HEK293 (cell line): ENCODE results near the gene KAT7.
A peak's percentile ranks its signal among the peaks of the same experiment; 100 is the strongest.

Experiments used
- EGR2 ChIP-seq: fragments of 450-650 bp; formaldehyde crosslinking; IDR thresholded peaks from 2 replicates; pipeline ENCODE4 v1.5.1; 2016; ENCODE audit warnings: low read depth, missing biosample characterization, missing genetic modification characterization
- GLIS1 ChIP-seq: fragments of 450-650 bp; formaldehyde crosslinking; IDR thresholded peaks from 2 replicates; pipeline ENCODE4 v1.5.1; 2016; ENCODE audit warnings: missing biosample characterization, missing genetic modification characterization
- OVOL3 ChIP-seq: fragments of 450-650 bp; formaldehyde crosslinking; IDR thresholded peaks from 2 replicates; pipeline ENCODE4 v1.5.1; 2016; ENCODE audit warnings: missing biosample characterization, missing genetic modification characterization
- PRDM10 ChIP-seq: fragments of 450-650 bp; formaldehyde crosslinking; IDR thresholded peaks from 2 replicates; pipeline ENCODE4 v1.5.1; 2016; ENCODE audit warnings: missing biosample characterization, missing genetic modification characterization
- SP3 ChIP-seq: fragments of 450-650 bp; formaldehyde crosslinking; IDR thresholded peaks from 2 replicates; pipeline ENCODE4 v1.5.1; 2016; ENCODE audit warnings: missing biosample characterization, missing genetic modification characterization
- YY1 ChIP-seq: fragments of 450-650 bp; formaldehyde crosslinking; IDR thresholded peaks from 2 replicates; pipeline ENCODE4 v1.5.1; 2018; ENCODE audit warnings: missing biosample characterization, missing genetic modification characterization
- YY2 ChIP-seq: fragments of 450-650 bp; formaldehyde crosslinking; IDR thresholded peaks from 2 replicates; pipeline ENCODE4 v1.5.1; 2016; ENCODE audit warnings: missing biosample characterization, missing genetic modification characterization
- ZBTB48 ChIP-seq: fragments of 450-650 bp; formaldehyde crosslinking; IDR thresholded peaks from 2 replicates; pipeline ENCODE4 v1.5.1; 2016; ENCODE audit warnings: missing biosample characterization, missing genetic modification characterization
- ZEB2 ChIP-seq: fragments of 450-650 bp; formaldehyde crosslinking; IDR thresholded peaks from 2 replicates; pipeline ENCODE4 v1.5.1; 2016; ENCODE audit warnings: missing biosample characterization, missing genetic modification characterization
- ZFHX2 ChIP-seq: fragments of 450-650 bp; formaldehyde crosslinking; conservative IDR thresholded peaks from 2 replicates; pipeline ENCODE4 v1.5.1; 2016; ENCODE audit warnings: missing biosample characterization, missing genetic modification characterization
- ZFP69B ChIP-seq: fragments of 450-650 bp; formaldehyde crosslinking; IDR thresholded peaks from 2 replicates; pipeline ENCODE4 v1.5.1; 2016; ENCODE audit warnings: missing biosample characterization, missing genetic modification characterization
- ZNF10 ChIP-seq: fragments of 450-650 bp; formaldehyde crosslinking; IDR thresholded peaks from 2 replicates; pipeline ENCODE4 v1.5.1; 2017; ENCODE audit warnings: missing biosample characterization, missing genetic modification characterization
- ZNF138 ChIP-seq: fragments of 450-650 bp; formaldehyde crosslinking; IDR thresholded peaks from 2 replicates; pipeline ENCODE4 v1.5.1; 2016; ENCODE audit warnings: missing biosample characterization, missing genetic modification characterization, borderline replicate concordance
- ZNF202 ChIP-seq: fragments of 450-650 bp; formaldehyde crosslinking; IDR thresholded peaks from 2 replicates; pipeline ENCODE4 v1.5.1; 2016; ENCODE audit warnings: missing biosample characterization, missing genetic modification characterization, borderline replicate concordance
- ZNF292 ChIP-seq: fragments of 450-650 bp; formaldehyde crosslinking; IDR thresholded peaks from 2 replicates; pipeline ENCODE4 v1.5.1; 2016; ENCODE audit warnings: low read depth, missing biosample characterization, missing genetic modification characterization, borderline replicate concordance
- ZNF488 ChIP-seq: fragments of 450-650 bp; formaldehyde crosslinking; IDR thresholded peaks from 2 replicates; pipeline ENCODE4 v1.5.1; 2016; ENCODE audit warnings: missing biosample characterization, missing genetic modification characterization
- ZNF518A ChIP-seq: fragments of 450-650 bp; formaldehyde crosslinking; conservative IDR thresholded peaks from 2 replicates; pipeline ENCODE4 v1.5.1; 2016; ENCODE audit warnings: low read depth, missing biosample characterization, missing genetic modification characterization
- ZNF560 ChIP-seq: fragments of 450-650 bp; formaldehyde crosslinking; IDR thresholded peaks from 2 replicates; pipeline ENCODE4 v1.5.1; 2017; ENCODE audit warnings: missing biosample characterization, missing genetic modification characterization, borderline replicate concordance
- ZNF561 ChIP-seq: fragments of 450-650 bp; IDR thresholded peaks from 2 replicates; pipeline ENCODE4 v1.5.1; 2018; ENCODE audit warnings: missing biosample characterization, missing genetic modification characterization, borderline replicate concordance
- ZNF639 ChIP-seq: fragments of 450-650 bp; formaldehyde crosslinking; IDR thresholded peaks from 2 replicates; pipeline ENCODE4 v1.5.1; 2016; ENCODE audit warnings: missing biosample characterization, missing genetic modification characterization
- ZNF660 ChIP-seq: fragments of 450-650 bp; IDR thresholded peaks from 2 replicates; pipeline ENCODE4 v1.5.1; 2018; ENCODE audit warnings: missing biosample characterization, mild to moderate bottlenecking, missing genetic modification characterization
- ZNF792 ChIP-seq: fragments of 450-650 bp; formaldehyde crosslinking; IDR thresholded peaks from 2 replicates; pipeline ENCODE4 v1.5.1; 2016; ENCODE audit warnings: missing biosample characterization, missing genetic modification characterization
- ZNF837 ChIP-seq: fragments of 450-650 bp; formaldehyde crosslinking; IDR thresholded peaks from 2 replicates; pipeline ENCODE4 v1.5.1; 2016; ENCODE audit warnings: missing biosample characterization, missing genetic modification characterization
- ZSCAN23 ChIP-seq: fragments of 450-650 bp; formaldehyde crosslinking; IDR thresholded peaks from 2 replicates; pipeline ENCODE4 v1.5.1; 2016; ENCODE audit warnings: missing biosample characterization, missing genetic modification characterization
- ZSCAN30 ChIP-seq: fragments of 450-650 bp; IDR thresholded peaks from 2 replicates; pipeline ENCODE4 v1.5.1; 2018; ENCODE audit warnings: missing biosample characterization, mild to moderate bottlenecking, missing genetic modification characterization, moderate library complexity
- ZSCAN4 ChIP-seq: fragments of 450-650 bp; formaldehyde crosslinking; IDR thresholded peaks from 2 replicates; pipeline ENCODE4 v1.5.1; 2017; ENCODE audit warnings: missing biosample characterization, missing genetic modification characterization

KAT7 gene

GRCh38 chr17:49788478-49789242 lies at the start of gene KAT7 (continued):
- no peak for TF ChIP-seq ZNF488 (tag by site-specific recombination)
- no peak for TF ChIP-seq ZNF202 (tag by site-specific recombination)
- TF ChIP-seq YY1, result peak; percentile 100
- TF ChIP-seq GLIS1 (tag by site-specific recombination), result peak; percentile 41; the same call in 1 of the 2 replicates
- TF ChIP-seq EGR2 (tag by site-specific recombination), result peak; percentile 93
- 0 out of 2 replicates have a peak, but pooled peaks have one; percentile 27 for TF ChIP-seq ZNF10 (tag by site-specific recombination)
- TF ChIP-seq ZNF639 (tag by site-specific recombination), result peak; percentile 66
- peak; percentile 98 for TF ChIP-seq ZFP69B (tag by site-specific recombination)
- TF ChIP-seq ZSCAN30 (tag by site-specific recombination), result peak; percentile 22; the same call in 1 of the 2 replicates
- peak; percentile 97 for TF ChIP-seq ZFHX2
- peak; percentile 92 for TF ChIP-seq ZNF518A (tag by site-specific recombination)
- no peak for TF ChIP-seq ZNF560 (tag by site-specific recombination)
- TF ChIP-seq ZNF138 (tag by site-specific recombination), result no peak
- TF ChIP-seq ZSCAN4, result peak; percentile 46; the same call in 1 of the 2 replicates
- 0 out of 2 replicates have a peak, but pooled peaks have one; percentile 49 for TF ChIP-seq ZEB2 (tag by site-specific recombination)
- no peak for TF ChIP-seq ZNF837 (tag by site-specific recombination)
- peak; percentile 95 for TF ChIP-seq ZNF660 (tag by site-specific recombination)
- peak; percentile 88 for TF ChIP-seq OVOL3 (tag by site-specific recombination)
- peak; percentile 95 for TF ChIP-seq PRDM10 (tag by site-specific recombination)
- TF ChIP-seq YY2 (tag by site-specific recombination), result peak; percentile 99
- TF ChIP-seq ZSCAN23, result peak; percentile 63; the same call in 1 of the 2 replicates
- no peak for TF ChIP-seq ZNF792 (tag by site-specific recombination)
- TF ChIP-seq ZNF561 (tag by site-specific recombination), result peak; percentile 8
- TF ChIP-seq ZNF292, result no peak
- TF ChIP-seq ZBTB48 (tag by site-specific recombination), result peak; percentile 96
- peak; percentile 89 for TF ChIP-seq SP3 (tag by site-specific recombination)
